ENCODE measurements around the gene C15orf39.
A peak's percentile ranks its signal among the peaks of the same experiment; 100 is the strongest.

Gene C15orf39

GRCh38 chr15:75201616-75202250, at the start of gene C15orf39:
Gene C15orf39, plus strand, starts transcription at chr15:75201882. Its CDS starts 4,167 bp downstream, at chr15:75206049.
- Histone ChIP-seq H3K9ac (ENCODE audit: insufficient read length) (peak within 1 kb of the TSS; percentile 94), H3K9me3 (ENCODE audit: low read depth, low read length) (no peaks in the 10 kb centered on the region), H3K27ac (0 out of 2 replicates have a peak within 1 kb of the TSS, but pooled peaks have one; percentile 61), H3K4me3 (peak within 1 kb of the TSS; percentile 94), H3K36me3 (ENCODE audit: insufficient read depth, low read length) (peaks cover 8% of the 10 kb centered on the region; the same call in 1 of the 2 replicates)
- DNase-seq (ENCODE audit: low read depth, low spot score): no peak
- peak; percentile 97 for TF ChIP-seq POLR2AphosphoS5 (IDR thresholded peaks at IDR 0.05; ENCODE audit: borderline replicate concordance, low read depth, low read length)
- TF ChIP-seq EZH2 (IDR thresholded peaks at IDR 0.05): no peak

GRCh38 chr15:75152382-75153079, 49.2 kb upstream of the C15orf39 start:
- H3K4me3 ChIP-seq: no peak overlapping the region
- no peak for TF ChIP-seq POLR2AphosphoS5 (IDR thresholded peaks at IDR 0.05; ENCODE audit: borderline replicate concordance, low read depth, low read length)
- TF ChIP-seq EZH2 (IDR thresholded peaks at IDR 0.05): no peak
- TF ChIP-seq FOXP2 (optimal IDR thresholded peaks at IDR 0.05; ENCODE audit: control extremely low read depth, extremely low read length, insufficient read depth): no peak
- H3K27ac ChIP-seq: no peak overlapping the region
- H3K36me3 ChIP-seq (ENCODE audit: insufficient read depth, low read length): no peaks in the 10 kb centered on the region
- no peak for DNase-seq (ENCODE audit: low read depth, low spot score)
- H3K9me3 ChIP-seq (ENCODE audit: low read depth, low read length): no peaks in the 10 kb centered on the region
- no peak overlapping the region for H3K9ac ChIP-seq (ENCODE audit: insufficient read length)

- H3K4me3 ChIP-seq: no peak overlapping the region
- H3K9me3 ChIP-seq (ENCODE audit: low read depth, low read length): no peaks in the 10 kb centered on the region
- TF ChIP-seq POLR2AphosphoS5 (IDR thresholded peaks at IDR 0.05; ENCODE audit: borderline replicate concordance, low read depth, low read length) (no peak), EZH2 (IDR thresholded peaks at IDR 0.05) (no peak), FOXP2 (optimal IDR thresholded peaks at IDR 0.05; ENCODE audit: control extremely low read depth, extremely low read length, insufficient read depth) (no peak)
- H3K27ac ChIP-seq: no peak overlapping the region
- no peak overlapping the region for H3K9ac ChIP-seq (ENCODE audit: insufficient read length)
- DNase-seq (ENCODE audit: low read depth, low spot score): no peak
- H3K36me3 ChIP-seq (ENCODE audit: insufficient read depth, low read length): no peaks in the 10 kb centered on the region
These were observed 48.6 kb upstream of the C15orf39 start for GRCh38 chr15:75153087-75153486.

- no peaks in the 10 kb centered on the region for H3K9me3 ChIP-seq (ENCODE audit: low read depth, low read length)
- DNase-seq (ENCODE audit: low read depth, low spot score): no peak
- H3K27ac ChIP-seq: no peak overlapping the region
- H3K4me3 ChIP-seq: no peak overlapping the region
- no peak overlapping the region for H3K9ac ChIP-seq (ENCODE audit: insufficient read length)
- TF ChIP-seq FOXP2 (optimal IDR thresholded peaks at IDR 0.05; ENCODE audit: control extremely low read depth, extremely low read length, insufficient read depth): no peak
- TF ChIP-seq EZH2 (IDR thresholded peaks at IDR 0.05): no peak
- TF ChIP-seq POLR2AphosphoS5 (IDR thresholded peaks at IDR 0.05; ENCODE audit: borderline replicate concordance, low read depth, low read length): no peak
- H3K36me3 ChIP-seq (ENCODE audit: insufficient read depth, low read length): no peaks in the 10 kb centered on the region
These were observed 48.0 kb upstream of the C15orf39 start for GRCh38 chr15:75153565-75154276.

GRCh38 chr15:75154461-75155062, 47.1 kb upstream of the C15orf39 start:
- Histone ChIP-seq H3K27ac (no peak overlapping the region), H3K36me3 (ENCODE audit: insufficient read depth, low read length) (no peaks in the 10 kb centered on the region)
- no peak for TF ChIP-seq EZH2 (IDR thresholded peaks at IDR 0.05)
- no peak for TF ChIP-seq FOXP2 (optimal IDR thresholded peaks at IDR 0.05; ENCODE audit: control extremely low read depth, extremely low read length, insufficient read depth)
- no peak for TF ChIP-seq POLR2AphosphoS5 (IDR thresholded peaks at IDR 0.05; ENCODE audit: borderline replicate concordance, low read depth, low read length)

GRCh38 chr15:75156326-75157215, 45.1 kb upstream of the C15orf39 start:
- no peak for DNase-seq (ENCODE audit: low read depth, low spot score)
- TF ChIP-seq EZH2 (IDR thresholded peaks at IDR 0.05) (no peak), FOXP2 (optimal IDR thresholded peaks at IDR 0.05; ENCODE audit: control extremely low read depth, extremely low read length, insufficient read depth) (no peak), POLR2AphosphoS5 (IDR thresholded peaks at IDR 0.05; ENCODE audit: borderline replicate concordance, low read depth, low read length) (no peak)
- no peaks in the 10 kb centered on the region for H3K36me3 ChIP-seq (ENCODE audit: insufficient read depth, low read length)
- no peak overlapping the region for H3K27ac ChIP-seq
- no peaks in the 10 kb centered on the region for H3K9me3 ChIP-seq (ENCODE audit: low read depth, low read length)
- H3K4me3 ChIP-seq: no peak overlapping the region
- no peak overlapping the region for H3K9ac ChIP-seq (ENCODE audit: insufficient read length)

More at GRCh38 chr15:75154461-75155062, 47.1 kb upstream of the C15orf39 start:
- H3K9me3 ChIP-seq (ENCODE audit: low read depth, low read length): no peaks in the 10 kb centered on the region
- no peak overlapping the region for H3K4me3 ChIP-seq
- DNase-seq (ENCODE audit: low read depth, low spot score): no peak
- H3K9ac ChIP-seq (ENCODE audit: insufficient read length): no peak overlapping the region

- TF ChIP-seq POLR2AphosphoS5 (IDR thresholded peaks at IDR 0.05; ENCODE audit: borderline replicate concordance, low read depth, low read length) (no peak), FOXP2 (optimal IDR thresholded peaks at IDR 0.05; ENCODE audit: control extremely low read depth, extremely low read length, insufficient read depth) (no peak), EZH2 (IDR thresholded peaks at IDR 0.05) (no peak)
- Histone ChIP-seq H3K9ac (ENCODE audit: insufficient read length) (no peak overlapping the region), H3K4me3 (no peak overlapping the region), H3K27ac (no peak overlapping the region), H3K9me3 (ENCODE audit: low read depth, low read length) (no peaks in the 10 kb centered on the region), H3K36me3 (ENCODE audit: insufficient read depth, low read length) (no peaks in the 10 kb centered on the region)
- DNase-seq (ENCODE audit: low read depth, low spot score): no peak
These were observed 43.3 kb upstream of the C15orf39 start for GRCh38 chr15:75158402-75158801.

Measured in SK-N-MC (cell line).